Naive B cell (primary cell): ENCODE results near the gene TOP3A. TPM values are rescaled to one million over a fixed set of nuclear protein-coding genes. Genes with fewer than 3 reads are reported as not detected.
A peak's percentile ranks its signal among the peaks of the same experiment; 100 is the strongest.

ENCODE experiments used
- ATAC-seq, 2 donors: fragments of 150-1000 bp; cut with Tn5 transposase; 2 replicates each; pipeline ENCODE4 v1.10.0; 2021; ENCODE audit warnings: low read depth in 2 of 2, mild to moderate bottlenecking in 2 of 2, moderate library complexity in 2 of 2
- DNase-seq: peaks from one replicate; pipeline ENCODE4 v3.0.0; 2022
- H3K27ac Mint-ChIP-seq, 6 donors: one replicate each; pipeline ENCODE4 v1.8.0; 2020 to 2022; ENCODE audit warnings: mild to moderate bottlenecking in 6 of 6, mixed read lengths in 6 of 6, moderate library complexity in 5 of 6, inconsistent platforms in 2 of 6
- H3K27me3 Mint-ChIP-seq, 3 donors: one replicate each; pipeline ENCODE4 v1.8.0; 2021 to 2022; ENCODE audit warnings: mixed read lengths in 3 of 3, mild to moderate bottlenecking in 1 of 3
- H3K36me3 Mint-ChIP-seq, 2 donors: one replicate each; pipeline ENCODE4 v1.8.0; 2020 to 2022; ENCODE audit warnings: mixed read lengths in 2 of 2, inconsistent platforms in 1 of 2, mild to moderate bottlenecking in 1 of 2
- H3K4me1 Mint-ChIP-seq, 3 donors: one replicate each; pipeline ENCODE4 v1.8.0; 2020 to 2022; ENCODE audit warnings: mixed read lengths in 3 of 3, inconsistent platforms in 1 of 3, mild to moderate bottlenecking in 1 of 3, moderate library complexity in 1 of 3
- H3K4me3 Mint-ChIP-seq, 8 donors: one replicate each; pipeline ENCODE4 v1.8.0; 2020 to 2022; ENCODE audit warnings: mild to moderate bottlenecking in 8 of 8, mixed read lengths in 8 of 8, moderate library complexity in 8 of 8, inconsistent platforms in 2 of 8
- H3K9me3 Mint-ChIP-seq, 7 donors: one replicate each; pipeline ENCODE4 v1.8.0; 2020 to 2022; ENCODE audit warnings: mixed read lengths in 7 of 7, mild to moderate bottlenecking in 5 of 7, inconsistent platforms in 2 of 7, moderate library complexity in 1 of 7
- polyA plus RNA-seq, 6 donors: library from polyadenylated mRNA; unstranded; fragments of 300-500 nt; fragmentation: Illumina TruSeq; gene quantifications; one replicate each; pipeline ENCODE4 v1.2.3, GENCODE V29; 2021; ENCODE audit warnings: low read depth in 6 of 6

TOP3A gene
- polyA plus RNA-seq, 6 donors from 2014 or later = 5.2 to 20.1 (median 14.6) TPM

- H3K27me3 Mint-ChIP-seq = no peaks in the 10 kb centered on the region
- H3K36me3 Mint-ChIP-seq = peaks cover 0 to 13% of the 10 kb centered on the region in 2 donors
- DNase-seq (no peak), ATAC-seq (no peak)
- H3K9me3 Mint-ChIP-seq = no peaks in the 10 kb centered on the region
- no peak overlapping the region for H3K4me3 Mint-ChIP-seq
- H3K4me1 Mint-ChIP-seq = no peaks in the 10 kb centered on the region
- peak overlapping the region in 1 of 6 donors; percentile 79 for H3K27ac Mint-ChIP-seq
Measured at GRCh38 chr17:18236494-18236893, 78.3 kb downstream of the TOP3A start.

GRCh38 chr17:18235743-18236256 lies 79.0 kb downstream of the TOP3A start:
- no peak for ATAC-seq
- no peaks in the 10 kb centered on the region for H3K9me3 Mint-ChIP-seq
- no peak overlapping the region for H3K27ac Mint-ChIP-seq
- H3K27me3 Mint-ChIP-seq = no peaks in the 10 kb centered on the region
- no peak overlapping the region for H3K4me3 Mint-ChIP-seq
- H3K4me1 Mint-ChIP-seq = no peaks in the 10 kb centered on the region
- no peak for DNase-seq
- H3K36me3 Mint-ChIP-seq = peaks cover 0 to 13% of the 10 kb centered on the region in 2 donors

GRCh38 chr17:18234853-18235380 lies 79.9 kb downstream of the TOP3A start:
- Mint-ChIP-seq H3K36me3 (peaks cover 0 to 13% of the 10 kb centered on the region in 2 donors), H3K4me3 (no peak overlapping the region), H3K27ac (no peak overlapping the region)

GRCh38 chr17:18233803-18234518 lies 80.8 kb downstream of the TOP3A start:
- no peaks in the 10 kb centered on the region for H3K27me3 Mint-ChIP-seq
- H3K36me3 Mint-ChIP-seq = peaks cover 0 to 13% of the 10 kb centered on the region in 2 donors
- H3K4me3 Mint-ChIP-seq = no peak overlapping the region
- peak overlapping the region in 1 of 6 donors; percentile 50 for H3K27ac Mint-ChIP-seq
- DNase-seq (no peak), ATAC-seq (no peak)
- no peaks in the 10 kb centered on the region for H3K9me3 Mint-ChIP-seq
- peaks cover 0 to under 1% (median under 1%) of the 10 kb centered on the region in 3 donors for H3K4me1 Mint-ChIP-seq

More at GRCh38 chr17:18234853-18235380, 79.9 kb downstream of the TOP3A start:
- no peaks in the 10 kb centered on the region for H3K27me3 Mint-ChIP-seq
- no peak for DNase-seq
- no peak for ATAC-seq
- no peaks in the 10 kb centered on the region for H3K4me1 Mint-ChIP-seq
- H3K9me3 Mint-ChIP-seq = no peaks in the 10 kb centered on the region

GRCh38 chr17:18231164-18231563 lies 83.6 kb downstream of the TOP3A start:
- Mint-ChIP-seq H3K27ac (no peak overlapping the region), H3K4me1 (peaks cover 8 to 22% (median 13%) of the 10 kb centered on the region in 3 donors), H3K36me3 (peaks cover 0 to 4% of the 10 kb centered on the region in 2 donors), H3K9me3 (peaks cover 0 to 2% (median 0%) of the 10 kb centered on the region in 7 donors), H3K27me3 (no peaks in the 10 kb centered on the region), H3K4me3 (no peak overlapping the region)
- ATAC-seq (no peak), DNase-seq (no peak)

GRCh38 chr17:18230288-18231141 lies 84.3 kb downstream of the TOP3A start:
- no peak for DNase-seq
- no peak for ATAC-seq
- Mint-ChIP-seq H3K27ac (no peak overlapping the region), H3K36me3 (no peaks in the 10 kb centered on the region), H3K4me1 (peaks cover 12 to 27% (median 17%) of the 10 kb centered on the region in 3 donors), H3K27me3 (no peaks in the 10 kb centered on the region), H3K9me3 (peaks cover 0 to 2% (median 0%) of the 10 kb centered on the region in 7 donors), H3K4me3 (no peak overlapping the region)

- ATAC-seq (no peak), DNase-seq (no peak)
- H3K4me1 Mint-ChIP-seq = peaks cover 12 to 30% (median 22%) of the 10 kb centered on the region in 3 donors
- no peaks in the 10 kb centered on the region for H3K27me3 Mint-ChIP-seq
- no peak overlapping the region for H3K27ac Mint-ChIP-seq
- H3K4me3 Mint-ChIP-seq = no peak overlapping the region
- no peaks in the 10 kb centered on the region for H3K36me3 Mint-ChIP-seq
- H3K9me3 Mint-ChIP-seq = peaks cover 0 to 2% (median 0%) of the 10 kb centered on the region in 7 donors
Measured at GRCh38 chr17:18229771-18230170, 85.0 kb downstream of the TOP3A start.

- no peaks in the 10 kb centered on the region for H3K27me3 Mint-ChIP-seq
- H3K4me1 Mint-ChIP-seq = peaks cover 12 to 30% (median 22%) of the 10 kb centered on the region in 3 donors
- ATAC-seq (no peak), DNase-seq (no peak)
- H3K4me3 Mint-ChIP-seq = no peak overlapping the region
- no peaks in the 10 kb centered on the region for H3K36me3 Mint-ChIP-seq
- H3K9me3 Mint-ChIP-seq = peaks cover 0 to 2% (median 0%) of the 10 kb centered on the region in 7 donors
- no peak overlapping the region for H3K27ac Mint-ChIP-seq
Measured at GRCh38 chr17:18229254-18229653, 85.5 kb downstream of the TOP3A start.

- H3K9me3 Mint-ChIP-seq = peaks cover 0 to 2% (median 0%) of the 10 kb centered on the region in 7 donors
- ATAC-seq (no peak), DNase-seq (no peak)
- H3K4me1 Mint-ChIP-seq = peaks cover 12 to 30% (median 22%) of the 10 kb centered on the region in 3 donors
- H3K27ac Mint-ChIP-seq = peak overlapping the region in 2 of 6 donors; percentile 68 to 80
- no peaks in the 10 kb centered on the region for H3K27me3 Mint-ChIP-seq
- no peaks in the 10 kb centered on the region for H3K36me3 Mint-ChIP-seq
- peak overlapping the region in 2 of 8 donors; percentile 18 to 66 for H3K4me3 Mint-ChIP-seq
Measured at GRCh38 chr17:18228176-18228682, 86.6 kb downstream of the TOP3A start.

- no peak for DNase-seq
Measured at GRCh38 chr17:18227635-18228034, 87.2 kb downstream of the TOP3A start.

GRCh38 chr17:18226284-18226945 lies 88.4 kb downstream of the TOP3A start:
- peak overlapping the region; percentile 40 to 89 (median 76) for H3K27ac Mint-ChIP-seq
- no peaks in the 10 kb centered on the region for H3K27me3 Mint-ChIP-seq
- peak overlapping the region; percentile 81 to 95 (median 92) for H3K4me3 Mint-ChIP-seq
- ATAC-seq (no peak), DNase-seq (peak; percentile 11)
- H3K36me3 Mint-ChIP-seq = no peaks in the 10 kb centered on the region
- peaks cover 0 to 2% (median 0%) of the 10 kb centered on the region in 7 donors for H3K9me3 Mint-ChIP-seq
- H3K4me1 Mint-ChIP-seq = peaks cover 12 to 30% (median 22%) of the 10 kb centered on the region in 3 donors

More at GRCh38 chr17:18227635-18228034, 87.2 kb downstream of the TOP3A start:
- Mint-ChIP-seq H3K36me3 (no peaks in the 10 kb centered on the region), H3K27ac (peak overlapping the region in 3 of 6 donors; percentile 21 to 74 (median 33)), H3K4me3 (peak overlapping the region in 6 of 8 donors; percentile 6 to 66 (median 48)), H3K4me1 (peaks cover 12 to 30% (median 22%) of the 10 kb centered on the region in 3 donors), H3K27me3 (no peaks in the 10 kb centered on the region), H3K9me3 (peaks cover 0 to 2% (median 0%) of the 10 kb centered on the region in 7 donors)
- no peak for ATAC-seq

- Mint-ChIP-seq H3K4me3 (peak overlapping the region; percentile 81 to 95 (median 92)), H3K36me3 (no peaks in the 10 kb centered on the region), H3K27ac (peak overlapping the region; percentile 40 to 89 (median 76)), H3K27me3 (no peaks in the 10 kb centered on the region), H3K4me1 (peaks cover 12 to 30% (median 22%) of the 10 kb centered on the region in 3 donors), H3K9me3 (peaks cover 0 to 2% (median 0%) of the 10 kb centered on the region in 7 donors)
- ATAC-seq (no peak), DNase-seq (no peak)
Measured at GRCh38 chr17:18225642-18226283, 89.0 kb downstream of the TOP3A start.
